ENCODE measurements around the gene SPDYE16.
"Not testable (repeated sequence)": the region's sequence is repeated elsewhere in the genome, so short reads cannot be mapped to it uniquely, and the experiment has no call there.

Gene SPDYE16

GRCh38 chr7:76504351-76505167 lies 38.5 kb downstream of the SPDYE16 start:
- DNase-seq = not testable (repeated sequence)

GRCh38 chr7:76503244-76503643 lies 39.9 kb downstream of the SPDYE16 start:
- DNase-seq = not testable (repeated sequence)

- not testable (repeated sequence) for DNase-seq
Observed at GRCh38 chr7:76502836-76503235, 40.3 kb downstream of the SPDYE16 start.

GRCh38 chr7:76502224-76502623 lies 40.9 kb downstream of the SPDYE16 start:
- not testable (repeated sequence) for DNase-seq

GRCh38 chr7:76499924-76500241 lies 43.2 kb downstream of the SPDYE16 start:
- not testable (repeated sequence) for DNase-seq

GRCh38 chr7:76499201-76499923 lies 43.7 kb downstream of the SPDYE16 start:
- not testable (repeated sequence) for DNase-seq

GRCh38 chr7:76498583-76499200 lies 44.4 kb downstream of the SPDYE16 start:
- not testable (repeated sequence) for DNase-seq

- not testable (repeated sequence) for DNase-seq
Observed at GRCh38 chr7:76497918-76498582, 45.0 kb downstream of the SPDYE16 start.

GRCh38 chr7:76495717-76496116 lies 47.4 kb downstream of the SPDYE16 start:
- not testable (repeated sequence) for DNase-seq

- DNase-seq = not testable (repeated sequence)
Observed at GRCh38 chr7:76492139-76492538, 51.0 kb downstream of the SPDYE16 start.

GRCh38 chr7:76487969-76488368 lies 55.1 kb downstream of the SPDYE16 start:
- not testable (repeated sequence) for DNase-seq

- DNase-seq = not testable (repeated sequence)
Observed at GRCh38 chr7:76486618-76487017, 56.5 kb downstream of the SPDYE16 start.

- not testable (repeated sequence) for DNase-seq
Observed at GRCh38 chr7:76485822-76486610, 57.1 kb downstream of the SPDYE16 start.

- DNase-seq = not testable (repeated sequence)
Observed at GRCh38 chr7:76484456-76484855, 58.6 kb downstream of the SPDYE16 start.

GRCh38 chr7:76483081-76483480 lies 60.0 kb downstream of the SPDYE16 start:
- DNase-seq = not testable (repeated sequence)

- DNase-seq = not testable (repeated sequence)
Observed at GRCh38 chr7:76482660-76483059, 60.4 kb downstream of the SPDYE16 start.

All from NCI-H774 (cell line).